Measurements from ENCODE around the gene HIGD1C.
"Not testable (repeated sequence)": the region's sequence is repeated elsewhere in the genome, so short reads cannot be mapped to it uniquely, and the experiment has no call there.

HIGD1C gene

DNA sequence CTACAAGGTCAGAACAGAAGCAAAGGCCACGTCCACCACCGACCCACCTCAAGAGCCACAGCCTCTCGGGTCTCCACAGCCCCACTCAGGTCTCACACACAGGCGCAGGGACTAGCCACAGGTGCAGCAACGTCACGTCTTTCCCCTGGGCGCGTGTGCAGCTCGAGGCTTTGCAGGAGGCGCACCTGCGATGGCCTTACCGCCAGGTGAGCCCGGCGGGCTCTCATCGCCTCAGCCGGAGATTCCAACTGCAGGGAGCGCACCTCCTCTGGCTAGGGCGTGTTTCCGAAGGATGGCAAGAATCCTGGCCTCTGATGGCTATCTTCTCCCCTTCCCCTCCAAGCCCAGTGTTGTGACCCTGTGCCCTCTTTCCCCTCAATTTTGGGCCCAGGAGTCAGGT is at the start of gene HIGD1C:
TSS of gene HIGD1C (plus strand) at position 35 of the 400 bp plus-strand sequence. CDS start 1,455 bp downstream, outside the sequence.
- DNase-seq, result no peak

DNA sequence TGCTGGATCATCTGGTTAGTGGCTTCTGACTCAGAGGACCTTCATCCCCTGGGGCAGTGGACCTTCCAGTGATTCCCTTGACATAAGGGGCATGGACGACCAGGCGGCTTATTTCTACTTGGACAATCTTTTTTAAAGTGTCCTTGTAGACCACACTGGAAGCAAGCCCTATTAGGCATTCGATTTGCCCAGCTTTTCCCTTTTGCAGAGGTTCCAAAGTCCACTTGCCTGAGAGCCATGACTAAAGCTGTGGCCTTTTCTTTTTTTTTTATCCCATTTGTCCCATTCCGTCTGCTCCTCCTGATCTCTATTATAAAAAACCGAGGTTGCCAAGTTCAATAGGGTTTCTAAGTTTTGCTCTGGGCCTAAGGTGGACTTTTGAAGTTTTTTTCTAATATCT is 43.9 kb upstream of the HIGD1C start:
- not testable (repeated sequence) for DNase-seq

- DNase-seq, result not testable (repeated sequence)
Observed at GRCh38 chr12:50912361-50912760, 40.0 kb upstream of the HIGD1C start.

- no peak for DNase-seq
Observed at GRCh38 chr12:50913224-50913623, 39.1 kb upstream of the HIGD1C start.

GRCh38 chr12:50914872-50915484 is 37.4 kb upstream of the HIGD1C start:
- DNase-seq, result no peak

DNA sequence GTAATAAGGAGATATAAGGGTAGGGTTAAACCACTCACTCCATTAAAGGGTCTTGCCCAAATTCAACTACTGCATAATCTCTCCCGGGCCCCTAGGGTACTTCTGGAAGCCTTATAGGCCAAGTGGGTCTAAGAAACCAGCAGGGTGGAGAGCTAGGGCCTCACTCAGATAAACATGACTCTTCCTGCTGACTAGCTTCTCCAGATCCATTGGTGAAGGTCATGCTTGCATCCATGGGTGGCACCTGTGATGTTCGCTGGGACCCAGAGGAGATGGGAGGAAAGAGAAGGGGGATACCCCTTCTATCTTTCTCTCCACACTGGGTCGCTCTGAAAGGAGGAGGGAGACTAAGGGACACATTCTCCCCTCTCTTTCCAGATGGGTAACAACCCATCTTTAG is 36.1 kb upstream of the HIGD1C start:
- DNase-seq, result no peak

- DNase-seq, result no peak
Observed at GRCh38 chr12:50918584-50919316, 33.6 kb upstream of the HIGD1C start.

DNA sequence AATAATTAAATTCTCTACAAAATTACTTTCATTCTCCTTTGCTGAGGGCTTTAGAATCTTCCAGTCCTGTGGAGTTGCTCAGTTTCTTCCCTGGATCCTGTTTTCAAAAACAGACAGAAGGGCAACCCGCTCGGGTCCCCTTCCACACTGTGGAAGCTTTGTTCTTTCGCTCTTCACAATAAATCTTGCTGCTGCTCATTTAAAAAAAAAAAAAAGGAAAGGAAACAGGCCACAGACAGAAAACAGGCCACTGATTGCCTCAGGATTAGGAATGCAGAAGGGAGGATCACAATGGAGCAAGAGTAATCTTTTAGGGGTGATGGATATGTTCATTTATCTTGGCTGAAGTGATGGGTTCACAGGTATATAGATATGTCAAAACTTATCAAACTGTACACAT is 29.5 kb upstream of the HIGD1C start:
- no peak for DNase-seq

DNA sequence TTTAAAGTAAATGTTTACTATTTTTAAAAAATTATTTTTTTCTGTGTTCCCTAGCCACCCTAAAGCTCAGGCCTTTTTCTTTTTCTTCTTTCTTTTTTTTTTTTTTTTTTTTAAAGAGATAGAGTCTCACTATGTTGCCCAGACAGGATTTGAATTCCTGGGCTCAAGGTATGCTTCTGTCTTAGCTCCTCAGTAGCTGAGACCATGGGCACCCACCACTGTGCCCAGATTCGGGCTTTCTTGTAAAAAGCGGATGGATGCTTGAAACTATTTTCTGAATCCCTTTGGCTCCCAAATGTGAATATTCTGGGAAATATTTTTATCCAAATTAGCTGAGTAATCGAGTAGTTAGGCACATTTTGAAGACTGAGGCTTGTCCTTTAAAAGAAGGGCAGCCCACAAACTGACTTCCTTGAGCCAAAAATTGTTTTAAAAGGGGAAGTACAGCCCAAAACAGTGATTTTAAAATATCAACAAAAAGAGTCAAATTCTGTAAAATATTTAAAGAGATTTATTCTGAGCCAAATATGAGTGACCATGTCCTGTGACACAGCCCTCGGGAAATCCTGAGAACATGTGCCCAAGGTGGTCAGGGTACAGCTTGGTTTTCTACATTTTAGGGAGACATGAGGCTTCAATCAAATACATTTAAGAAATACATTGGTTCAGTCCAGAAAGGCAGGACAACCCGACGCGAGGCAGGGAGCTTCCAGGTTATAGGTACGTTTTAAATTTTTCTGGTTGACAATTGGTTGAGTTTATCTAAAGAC is 28.8 kb upstream of the HIGD1C start:
- no peak for DNase-seq

DNA sequence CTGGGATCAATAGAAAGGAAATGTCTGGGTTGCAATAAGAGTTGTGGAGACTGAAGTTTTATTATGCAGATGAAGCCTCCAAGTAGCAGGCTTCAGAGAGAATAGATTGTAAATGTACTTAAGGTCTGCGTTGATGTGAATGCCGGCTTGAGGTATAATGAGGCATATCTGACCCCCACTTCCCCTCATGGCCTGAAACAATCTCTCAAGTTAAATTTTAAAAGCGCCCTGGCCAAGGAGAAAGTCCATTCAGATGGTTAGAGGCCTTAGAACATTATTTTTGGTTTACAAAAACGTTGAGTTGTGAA is 28.3 kb upstream of the HIGD1C start:
- DNase-seq, result no peak

DNA sequence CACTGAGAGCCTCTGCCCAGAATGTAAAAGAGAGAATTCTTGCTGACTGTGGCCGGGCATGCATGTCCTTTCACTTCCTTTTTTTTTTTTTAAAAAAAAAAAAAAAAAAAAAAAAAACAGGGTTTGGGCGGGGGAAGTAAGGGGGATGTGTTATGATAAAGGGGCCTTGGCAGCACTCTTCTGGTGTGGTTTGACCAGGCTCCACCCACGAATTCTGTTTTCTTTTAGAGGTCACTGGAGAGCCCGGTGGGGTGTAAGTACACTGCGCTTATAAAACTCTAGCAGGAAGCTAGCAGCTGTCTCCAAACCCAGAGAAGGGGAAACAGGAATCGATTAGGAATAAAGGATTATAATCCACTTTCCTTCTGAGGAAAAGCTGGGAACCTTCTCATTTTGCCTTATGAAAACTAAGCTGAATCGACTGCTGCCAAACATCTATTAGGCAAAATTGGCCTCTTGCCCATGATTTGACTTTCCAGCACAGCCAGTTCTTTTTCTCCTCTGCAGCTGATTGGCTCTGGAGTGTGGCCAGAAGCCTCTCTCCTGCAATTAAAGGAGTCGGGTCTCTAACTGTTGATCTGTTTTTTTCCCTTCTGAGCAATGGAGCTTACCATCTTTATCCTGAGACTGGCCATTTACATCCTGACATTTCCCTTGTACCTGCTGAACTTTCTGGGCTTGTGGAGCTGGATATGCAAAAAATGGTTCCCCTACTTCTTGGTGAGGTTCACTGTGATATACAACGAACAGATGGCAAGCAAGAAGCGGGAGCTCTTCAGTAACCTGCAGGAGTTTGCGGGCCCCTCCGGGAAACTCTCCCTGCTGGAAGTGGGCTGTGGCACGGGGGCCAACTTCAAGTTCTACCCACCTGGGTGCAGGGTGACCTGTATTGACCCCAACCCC is 27.7 kb upstream of the HIGD1C start:
- DNase-seq, result no peak

- DNase-seq, result no peak
Observed at GRCh38 chr12:50925342-50925651, 27.0 kb upstream of the HIGD1C start.

- DNase-seq, result no peak
Observed at GRCh38 chr12:50925920-50926319, 26.4 kb upstream of the HIGD1C start.

- DNase-seq, result no peak
Observed at GRCh38 chr12:50926415-50926814, 25.9 kb upstream of the HIGD1C start.

GRCh38 chr12:50926932-50927331 is 25.4 kb upstream of the HIGD1C start:
- DNase-seq, result not testable (repeated sequence)

- DNase-seq, result no peak
Observed at GRCh38 chr12:50927356-50927755, 25.0 kb upstream of the HIGD1C start.

DNA sequence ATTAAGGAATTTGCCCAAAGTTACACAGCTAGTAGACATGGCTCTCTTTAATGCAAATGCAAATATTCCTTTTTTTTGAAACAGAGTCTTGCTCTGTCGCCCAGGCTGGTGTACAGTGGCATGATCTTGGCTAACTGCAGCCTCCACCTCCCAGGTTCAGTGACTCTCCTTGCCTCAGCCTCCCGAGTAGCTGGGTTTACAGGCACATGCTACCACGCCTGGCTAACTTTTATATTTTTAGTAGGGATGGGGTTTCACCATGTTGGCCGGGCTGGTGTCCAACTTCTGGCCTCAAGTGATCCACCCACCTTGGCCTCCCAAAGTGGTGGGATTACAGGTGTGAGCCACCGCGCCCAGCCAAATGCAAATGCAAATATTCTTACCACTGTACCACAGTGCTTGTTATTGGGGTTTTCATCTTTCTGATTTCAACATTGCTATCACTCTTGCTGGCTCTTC is 24.5 kb upstream of the HIGD1C start:
- no peak for DNase-seq

GRCh38 chr12:50928392-50928791 is 24.0 kb upstream of the HIGD1C start:
- no peak for DNase-seq

GRCh38 chr12:50929831-50930230 is 22.5 kb upstream of the HIGD1C start:
- DNase-seq, result no peak

DNA sequence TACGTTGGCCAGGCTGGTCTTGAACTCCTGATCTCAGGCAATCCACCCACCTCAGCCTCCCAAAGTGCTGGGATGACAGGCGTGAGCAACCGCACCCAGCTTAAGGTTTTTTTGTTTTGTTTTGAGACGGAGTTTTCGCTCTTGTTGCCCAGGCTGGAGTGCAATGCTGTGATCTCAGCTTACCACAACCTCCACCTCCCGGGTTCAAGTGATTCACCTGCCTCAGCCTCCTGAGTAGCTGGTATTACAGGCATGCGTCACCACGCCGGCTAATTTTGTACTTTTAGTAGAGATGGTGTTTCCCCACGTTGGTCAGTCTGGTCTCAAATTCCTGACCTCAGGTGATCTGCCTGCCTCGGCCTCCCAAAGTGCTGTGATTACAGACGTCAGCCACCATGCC is 21.9 kb upstream of the HIGD1C start:
- not testable (repeated sequence) for DNase-seq

- no peak for DNase-seq
Observed at GRCh38 chr12:50932787-50933280, 19.5 kb upstream of the HIGD1C start.

DNA sequence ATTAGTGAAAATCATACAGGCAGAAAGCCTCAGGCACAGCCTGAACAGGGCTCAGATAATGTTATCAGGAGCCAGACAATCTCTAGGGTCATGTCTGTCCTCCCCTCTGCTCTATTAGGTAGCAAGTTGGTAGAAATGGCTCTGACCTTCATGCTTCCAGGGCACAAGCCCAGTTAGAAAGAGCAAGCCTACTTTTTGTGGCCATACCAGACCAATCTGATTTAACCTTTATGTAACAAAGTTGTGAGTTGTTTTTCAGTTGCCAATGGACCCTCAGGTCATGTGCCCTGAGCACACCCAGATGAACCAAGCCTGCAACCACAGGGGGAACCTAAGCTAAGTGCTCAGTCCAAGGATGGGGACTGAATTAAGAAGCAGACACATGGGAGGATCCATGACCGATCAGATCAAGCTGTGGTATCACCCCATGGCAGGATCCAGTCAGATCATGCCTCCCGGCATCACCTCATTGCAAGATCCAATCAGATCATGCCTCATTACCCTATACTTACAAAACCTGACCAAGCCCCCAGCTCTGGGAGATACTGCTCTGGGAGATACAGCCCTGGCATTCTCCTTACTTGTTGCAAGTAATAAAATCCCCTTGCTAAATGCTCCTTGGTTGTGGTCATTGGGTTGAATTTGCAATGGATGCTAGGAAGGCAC is 18.8 kb upstream of the HIGD1C start:
- no peak for DNase-seq

Measured in stimulated activated CD4-positive, alpha-beta T cell treated with anti-CD3 and anti-CD28 coated beads, Interleukin-2, amount 100 ng/mL, for 48 hours (primary cell).